ENCODE measurements around the gene CREBZF.
"Not testable (repeated sequence)": the region's sequence is repeated elsewhere in the genome, so short reads cannot be mapped to it uniquely, and the experiment has no call there.

CREBZF gene

DNA sequence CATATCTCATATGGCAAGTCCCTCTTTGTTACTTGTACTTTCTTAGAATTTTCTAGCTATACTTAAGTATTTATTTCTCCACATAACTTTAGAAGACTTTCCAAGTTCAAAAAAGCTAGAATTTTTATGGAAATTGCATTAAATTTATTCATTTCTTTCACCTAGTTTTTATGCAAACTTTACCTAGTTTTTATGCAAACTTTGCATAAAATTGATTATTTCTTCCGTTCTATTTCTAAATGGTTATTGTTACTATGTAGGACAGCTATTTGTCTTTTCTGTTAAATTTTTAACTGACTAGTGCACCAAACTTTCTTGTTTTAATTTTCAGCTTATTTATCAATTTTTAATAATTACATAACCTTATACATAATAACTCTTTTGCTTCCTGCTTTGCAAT lies 3.2 kb upstream of the CREBZF start:
- no peak for DNase-seq

DNA sequence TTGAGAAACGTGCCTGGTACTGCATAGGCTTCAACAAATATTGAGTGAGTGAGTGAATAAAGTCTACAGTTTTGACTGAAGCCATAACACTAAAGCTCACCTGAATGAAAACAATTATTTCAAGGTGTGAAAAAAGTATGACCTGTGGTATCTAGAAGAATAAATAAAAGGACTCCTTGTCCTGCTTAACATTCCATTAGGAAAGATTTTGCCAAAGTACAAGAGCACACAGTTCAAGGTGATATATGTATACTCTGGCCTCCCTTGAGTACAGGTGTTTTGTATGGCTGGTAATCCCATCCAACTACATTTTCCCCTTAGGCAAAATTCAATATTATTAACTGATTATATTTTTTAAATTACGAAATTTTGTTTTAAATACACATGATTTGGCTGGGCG lies 1.8 kb upstream of the CREBZF start:
- DNase-seq, result no peak

DNA sequence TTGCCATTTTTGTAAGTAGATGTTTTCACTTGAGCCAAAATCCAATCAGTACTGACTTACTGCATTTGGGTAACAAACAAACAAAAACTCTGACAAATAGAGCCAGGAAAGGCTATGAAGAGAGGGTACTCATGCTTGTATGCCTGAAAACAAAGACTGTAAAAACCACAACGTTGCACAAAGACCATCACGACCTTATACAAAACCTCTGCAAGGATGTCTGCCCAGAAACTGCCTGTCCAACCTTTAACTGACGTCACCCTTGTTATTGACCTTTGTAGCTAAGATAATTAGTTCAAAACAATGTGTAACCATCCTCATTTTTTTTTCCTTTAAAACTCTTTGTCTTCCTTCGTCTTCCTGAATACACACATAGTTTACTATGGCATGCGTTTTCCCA lies 804 bp upstream of the CREBZF start:
- no peak for DNase-seq

DNA sequence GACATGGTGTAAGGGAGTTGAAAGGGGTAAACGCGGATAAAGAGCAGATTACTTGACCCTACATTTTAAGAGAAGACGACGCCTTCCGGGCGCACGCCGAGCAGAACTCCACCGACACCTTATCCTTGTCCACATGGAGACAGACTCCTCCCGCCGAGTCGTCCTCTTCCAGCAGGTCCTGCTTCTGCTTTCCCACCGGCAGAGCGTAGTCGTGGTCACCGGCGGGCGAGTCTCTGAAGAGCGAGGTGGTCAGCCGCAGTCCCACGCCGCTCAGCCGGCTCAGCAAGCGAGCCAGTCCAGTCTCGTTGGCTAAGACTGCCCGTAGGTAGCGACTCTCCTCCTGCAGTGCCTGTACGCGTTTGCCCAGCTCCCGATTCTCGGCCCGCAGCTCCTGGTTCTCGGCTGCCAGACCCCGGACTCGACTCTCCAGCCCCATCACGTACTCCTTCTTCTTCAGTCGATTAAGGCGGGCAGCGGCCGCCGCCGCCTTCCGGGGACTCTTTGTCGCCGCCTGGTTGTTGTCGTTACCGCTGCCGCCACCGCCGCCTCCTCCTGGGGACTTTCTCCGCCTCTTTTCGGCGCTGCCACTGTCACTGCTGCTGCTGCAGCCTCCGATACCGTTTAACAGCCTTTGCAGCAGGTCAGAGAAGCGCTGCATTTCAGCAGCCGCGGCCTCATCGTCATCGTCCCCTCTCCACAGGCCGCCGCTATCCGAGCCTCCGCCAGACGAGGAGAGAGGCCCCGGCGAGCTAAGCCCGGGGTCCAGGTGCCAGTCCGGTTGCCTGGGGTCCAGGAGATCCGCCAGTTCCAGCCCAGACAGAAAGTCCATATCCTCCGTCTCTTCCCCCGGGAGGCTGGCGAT lies 945 bp downstream of the CREBZF start:
- no peak for DNase-seq

DNA sequence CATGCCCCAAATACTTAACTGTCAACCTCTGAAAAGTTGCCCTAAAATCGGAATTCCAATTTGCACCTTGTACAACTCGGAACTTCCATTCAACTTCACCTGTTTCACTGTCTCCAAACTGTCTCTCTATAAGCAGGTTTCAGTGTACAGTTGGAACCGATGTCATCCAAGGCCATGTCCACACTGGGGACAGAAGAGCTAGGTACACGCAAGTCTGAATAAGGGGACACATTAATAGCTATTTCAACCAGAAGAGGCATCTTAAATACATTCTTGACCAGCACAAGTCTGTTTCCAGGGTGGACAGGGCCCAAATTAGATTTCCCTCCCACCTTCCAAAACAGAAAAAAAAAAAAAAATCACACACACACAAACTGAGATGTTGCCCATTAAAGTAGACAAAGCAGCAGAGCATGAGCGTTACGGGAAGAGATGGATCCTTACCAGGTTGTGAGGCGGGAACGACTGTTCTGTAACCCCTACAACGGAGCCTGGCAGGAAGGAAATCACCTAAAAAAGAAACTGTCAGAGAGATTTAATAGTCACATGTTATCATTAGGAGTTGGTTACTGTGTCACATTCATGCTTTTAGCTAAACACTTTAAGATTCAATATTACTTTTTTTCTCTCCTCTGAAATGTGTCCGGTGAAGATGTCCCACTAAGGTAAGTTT lies 1.7 kb downstream of the CREBZF start:
- DNase-seq, result no peak

DNA sequence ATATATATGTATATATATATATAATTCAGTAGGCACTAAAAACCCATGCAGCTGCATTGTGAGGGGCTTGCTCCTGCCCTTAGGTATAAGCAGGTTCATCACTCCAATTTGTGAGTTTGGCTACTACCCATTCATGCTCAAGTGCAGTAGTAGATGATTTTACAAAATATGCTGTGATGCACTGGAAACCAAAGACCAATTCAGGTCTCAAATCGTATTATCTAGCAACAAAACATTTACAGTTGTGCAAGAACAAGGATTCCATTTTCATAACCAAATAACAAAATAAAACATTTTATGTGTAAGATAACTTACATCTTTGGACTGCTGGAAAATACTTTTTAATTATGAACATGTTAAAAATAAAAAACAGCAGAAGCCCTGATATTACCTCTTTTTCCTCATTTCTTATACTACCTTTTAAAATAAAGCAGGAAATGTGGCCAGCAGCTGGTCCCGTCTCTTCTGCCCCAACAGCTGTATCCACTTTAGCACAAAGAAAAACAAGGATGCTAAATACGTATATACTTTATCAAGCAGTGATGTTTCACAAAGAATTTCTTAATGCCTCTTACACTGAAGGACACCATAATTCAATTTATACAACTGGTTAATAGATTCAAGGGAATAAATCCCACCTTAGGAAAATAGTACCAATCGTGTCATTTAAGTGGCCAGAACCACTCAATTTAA lies 2.8 kb downstream of the CREBZF start:
- no peak for DNase-seq

DNA sequence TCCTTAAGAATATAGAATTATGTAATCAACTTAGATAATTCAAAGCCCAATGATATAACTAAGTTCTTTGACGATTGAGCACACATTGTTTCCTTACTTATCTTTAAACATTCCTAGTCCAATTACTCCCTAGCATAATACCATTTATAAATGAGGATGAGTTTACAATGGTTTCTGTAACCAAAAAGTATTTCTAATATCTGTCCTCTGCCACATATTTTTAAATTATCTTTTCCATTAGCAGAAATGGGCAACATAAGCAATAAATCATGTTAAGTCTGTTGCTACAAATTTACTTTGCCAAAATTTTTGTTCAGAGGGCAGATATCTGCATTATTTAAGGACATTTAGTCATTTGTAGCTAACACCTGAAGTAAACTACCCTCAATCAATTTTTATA lies 6.7 kb downstream of the CREBZF start:
- DNase-seq, result no peak

DNA sequence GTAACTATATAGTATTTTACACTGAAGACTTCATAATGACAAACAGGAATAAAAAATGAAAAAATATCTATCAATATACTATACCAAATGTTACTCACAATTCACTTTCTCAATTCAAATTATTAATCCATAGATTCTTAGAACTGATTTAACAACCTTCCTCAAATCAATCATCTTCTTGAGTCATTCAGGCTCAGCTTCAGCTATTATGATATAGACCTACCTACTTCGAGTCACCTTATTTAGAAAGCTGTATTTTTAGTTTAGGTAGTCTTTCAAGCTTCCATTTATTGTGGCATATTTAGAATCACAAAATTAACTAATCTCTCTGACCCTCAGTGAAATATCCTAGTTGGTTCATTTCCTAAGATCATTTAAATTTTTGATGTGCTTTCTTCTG lies 8.2 kb downstream of the CREBZF start:
- no peak for DNase-seq

DNA sequence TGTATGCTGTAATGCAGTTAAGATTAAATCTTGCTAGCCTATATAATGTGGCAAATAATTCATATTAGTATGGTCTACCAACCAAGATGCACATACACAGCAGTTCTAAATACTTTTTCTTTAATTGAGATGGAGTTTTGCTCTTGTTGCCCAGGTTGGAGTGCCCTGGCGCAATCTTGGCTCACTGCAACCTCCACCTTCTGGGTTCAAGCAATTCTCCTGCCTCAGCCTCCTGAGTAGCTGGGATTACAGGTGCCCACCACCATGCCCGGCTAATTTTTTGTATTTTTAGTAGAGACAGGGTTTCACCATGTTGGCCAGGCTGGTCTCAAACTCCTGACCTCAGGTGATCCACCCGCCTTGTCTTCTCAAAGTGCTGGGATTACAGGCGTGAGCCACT lies 10.6 kb downstream of the CREBZF start:
- DNase-seq, result not testable (repeated sequence)

DNA sequence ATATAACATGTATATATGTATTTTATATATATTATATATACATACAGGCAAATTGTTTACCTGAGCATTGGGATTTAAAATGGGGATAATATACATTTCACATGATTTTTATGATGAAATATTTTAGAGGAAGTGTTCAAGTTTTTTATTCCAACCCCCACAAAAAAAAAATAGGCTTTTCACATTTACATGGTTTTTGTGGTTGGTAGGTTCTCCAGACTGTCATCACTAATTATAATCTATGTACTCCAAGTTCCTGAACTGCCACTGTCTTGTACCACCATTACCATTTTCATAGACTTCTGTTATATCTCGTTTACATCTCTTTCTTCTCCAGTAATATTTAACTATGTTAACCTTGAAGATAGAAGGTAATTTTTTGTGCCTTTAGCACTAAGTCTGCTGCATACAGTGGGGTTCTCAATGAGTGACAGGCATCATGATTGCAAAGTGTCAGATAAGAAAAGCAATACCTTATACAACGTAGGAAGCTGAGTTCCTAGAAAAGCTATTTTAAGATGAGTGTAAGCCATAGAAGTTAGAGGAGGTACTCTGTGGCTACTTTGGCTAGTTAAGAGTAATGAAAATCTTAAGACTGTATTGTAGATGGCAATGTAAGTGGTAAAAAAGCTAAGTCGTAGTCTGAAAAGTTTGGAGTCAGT lies 12.0 kb downstream of the CREBZF start:
- no peak for DNase-seq

DNA sequence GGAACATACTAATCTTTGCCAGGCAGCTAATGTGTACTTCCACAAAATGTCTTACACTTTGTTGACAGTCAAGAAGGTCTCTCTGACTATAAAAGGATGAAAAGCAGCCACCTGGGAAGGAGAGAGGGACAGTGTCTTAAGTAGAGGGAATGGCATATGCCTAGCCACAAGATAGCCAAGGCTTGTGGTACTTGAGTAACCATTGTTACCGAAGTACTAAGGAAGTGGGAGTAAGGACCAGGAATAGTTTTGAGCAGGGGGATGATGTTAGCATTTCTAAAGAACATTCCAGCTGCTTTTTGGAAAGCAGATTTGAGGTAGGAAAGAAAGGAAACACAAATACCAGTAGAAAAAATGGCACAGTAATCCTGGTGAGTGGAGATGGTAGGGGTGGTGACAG lies 13.8 kb downstream of the CREBZF start:
- no peak for DNase-seq

DNA sequence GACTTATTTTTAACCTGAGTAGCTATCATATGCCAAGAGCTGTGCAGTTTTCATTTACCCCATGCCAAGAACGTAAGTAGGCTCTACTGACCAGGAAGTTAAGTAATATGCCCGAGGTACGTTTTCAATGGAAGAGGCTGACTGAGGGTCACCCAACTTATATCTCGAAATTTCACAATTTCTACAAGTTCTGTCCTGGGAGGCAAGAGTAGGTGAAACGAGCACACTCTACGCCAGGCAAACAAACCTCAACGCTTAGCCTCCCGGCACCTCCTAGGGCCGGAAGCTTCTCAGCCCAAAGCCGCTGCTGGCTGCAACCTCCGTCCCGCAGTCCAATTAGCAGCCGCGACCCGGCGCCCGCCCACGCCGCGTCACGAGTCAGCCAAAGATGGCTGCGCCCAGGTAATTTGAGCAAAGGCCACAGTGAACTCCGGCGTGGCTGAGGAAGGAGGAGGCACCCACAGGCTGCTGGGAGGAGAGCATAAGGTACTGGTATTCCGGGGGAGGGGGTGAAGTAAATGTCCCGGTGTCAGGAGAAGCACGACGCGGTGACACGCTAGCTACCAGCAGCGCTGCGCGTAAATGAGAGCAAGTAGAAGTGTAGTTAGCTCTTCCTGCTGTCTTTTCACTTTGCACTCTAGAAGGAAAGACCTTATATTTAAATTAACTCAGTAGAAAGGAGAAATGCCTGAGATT lies 17.2 kb downstream of the CREBZF start, which contains the start of gene TMEM126A:
TMEM126A (plus strand) TSS at position 364 of the 696 bp plus-strand sequence. CDS start 2,289 bp downstream, outside the sequence.
- peak; percentile 72 for DNase-seq

DNA sequence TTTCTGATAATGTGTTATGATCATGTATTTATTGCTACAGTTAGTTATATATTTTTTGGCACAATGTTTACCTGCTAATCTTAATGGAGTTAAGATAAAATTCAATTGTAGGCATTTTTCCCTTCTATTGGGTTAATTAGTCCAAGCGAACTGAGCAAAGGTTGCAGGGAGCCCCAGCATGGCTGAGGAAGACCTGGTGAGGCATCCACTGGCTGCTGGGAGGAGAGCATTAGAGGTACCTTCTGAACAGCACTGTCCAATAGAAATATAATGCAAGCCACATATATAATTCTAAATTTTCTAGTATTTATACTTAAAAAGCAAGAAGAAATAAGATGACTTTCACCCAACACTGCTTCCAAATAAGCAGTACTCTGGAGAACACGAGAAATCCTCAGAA lies 17.9 kb downstream of the CREBZF start:
- DNase-seq, result no peak

DNA sequence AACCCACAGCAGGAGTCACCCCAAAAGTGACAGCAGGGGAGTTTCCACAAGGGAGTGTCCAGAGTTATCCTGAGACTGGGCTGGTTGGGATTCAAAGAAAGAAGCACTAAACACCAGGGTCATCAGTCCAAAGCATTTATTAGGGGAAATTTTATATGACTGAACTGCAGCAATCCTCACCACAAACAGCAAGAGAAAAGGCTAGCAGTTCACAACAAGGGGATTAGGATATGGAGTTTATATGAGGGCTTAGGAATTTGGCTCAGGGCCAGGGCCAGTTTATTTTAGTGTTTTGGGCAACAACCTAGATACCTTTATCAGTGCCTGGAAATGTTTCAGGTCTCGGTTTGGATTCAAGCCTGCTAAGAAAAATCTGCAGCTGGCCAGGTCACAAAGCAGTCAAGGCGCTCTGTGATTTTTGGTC lies 21.7 kb downstream of the CREBZF start:
- no peak for DNase-seq

DNA sequence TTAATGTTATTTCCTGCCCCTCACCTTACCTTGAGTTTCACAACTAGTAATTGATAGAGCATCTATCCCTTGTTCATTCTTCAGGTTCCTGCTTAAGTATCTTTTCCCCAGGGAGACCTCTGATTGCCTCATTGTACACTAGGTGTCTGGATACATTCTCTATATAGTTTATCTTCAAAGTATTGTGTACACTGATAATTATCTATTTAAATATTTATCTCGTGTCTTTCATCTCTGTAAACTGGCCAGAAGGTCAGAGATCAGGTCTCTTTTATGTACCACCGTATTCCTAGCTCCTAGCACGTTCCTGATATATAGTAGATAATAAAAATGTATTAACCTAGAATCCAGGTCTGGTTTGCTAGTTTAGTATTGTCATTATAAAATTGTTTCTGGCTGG lies 30.2 kb downstream of the CREBZF start:
- no peak for DNase-seq

DNA sequence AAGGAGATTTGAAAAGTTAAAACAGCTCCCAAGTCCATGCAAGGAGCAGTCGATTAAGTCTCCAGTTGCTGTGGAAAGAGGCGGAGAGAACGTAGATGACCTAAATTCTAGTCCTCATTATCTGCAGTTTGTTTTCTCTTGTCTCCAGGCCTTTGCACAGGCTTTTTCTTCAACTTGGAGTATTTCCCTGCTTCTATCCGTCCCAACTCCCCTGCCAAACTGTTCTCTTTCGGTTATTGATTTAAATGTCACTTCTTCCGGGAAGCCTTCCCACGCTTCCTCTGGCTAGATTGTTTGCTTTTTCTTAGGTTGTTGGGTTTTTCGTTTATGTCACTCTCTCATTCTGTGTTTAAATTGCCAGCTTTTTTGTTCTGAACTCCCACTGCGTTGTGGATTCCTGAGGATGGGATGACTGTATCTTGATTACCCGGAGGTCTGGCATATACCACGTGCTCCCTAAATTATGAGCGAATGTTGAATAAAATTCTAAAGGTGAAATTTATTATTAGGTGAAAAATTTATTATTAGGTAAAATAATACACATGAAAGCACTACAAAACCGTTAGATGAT lies 36.1 kb downstream of the CREBZF start:
- peak; percentile 53 for DNase-seq

DNA sequence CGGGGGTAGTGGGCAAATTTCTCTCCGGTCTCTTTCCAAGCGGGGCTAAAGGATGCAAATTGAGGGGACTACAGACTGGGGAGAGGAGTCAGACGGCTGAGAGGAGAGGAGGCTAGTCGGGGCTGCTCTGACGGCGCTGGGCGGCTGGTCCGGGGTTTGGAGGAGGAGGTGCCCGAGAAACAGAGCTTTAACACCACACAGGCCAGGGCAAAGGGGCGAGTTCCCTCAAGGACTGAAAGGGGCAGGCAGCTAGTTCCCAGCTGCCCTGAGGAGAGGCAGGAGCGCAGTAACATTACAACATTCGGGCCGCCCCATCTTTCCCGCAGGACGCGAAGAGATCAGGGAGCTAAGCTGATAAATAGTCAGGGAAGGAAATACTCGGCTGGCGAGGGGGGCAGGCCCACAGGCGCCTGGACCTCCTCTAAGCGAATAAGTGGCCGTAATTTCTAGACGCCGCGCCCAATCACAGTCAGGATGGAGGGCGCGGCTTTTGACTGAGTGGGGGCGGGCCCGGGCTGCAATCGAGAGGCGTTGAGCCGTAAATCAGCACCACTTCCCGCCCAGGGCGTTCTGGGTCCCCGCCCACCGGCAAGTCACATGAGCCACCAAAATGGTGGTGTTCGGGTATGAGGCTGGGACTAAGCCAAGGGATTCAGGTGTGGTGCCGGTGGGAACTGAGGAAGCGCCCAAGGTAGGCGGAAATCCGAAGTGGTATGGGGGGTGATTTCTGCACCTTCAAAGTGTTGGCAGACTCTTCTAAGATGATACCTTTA lies 36.7 kb downstream of the CREBZF start, which contains the start of gene TMEM126B:
TMEM126B (plus strand) TSS at position 596 of the 773 bp plus-strand sequence; CDS start at position 611, 15 bp downstream.
- peak; percentile 92 for DNase-seq

DNA sequence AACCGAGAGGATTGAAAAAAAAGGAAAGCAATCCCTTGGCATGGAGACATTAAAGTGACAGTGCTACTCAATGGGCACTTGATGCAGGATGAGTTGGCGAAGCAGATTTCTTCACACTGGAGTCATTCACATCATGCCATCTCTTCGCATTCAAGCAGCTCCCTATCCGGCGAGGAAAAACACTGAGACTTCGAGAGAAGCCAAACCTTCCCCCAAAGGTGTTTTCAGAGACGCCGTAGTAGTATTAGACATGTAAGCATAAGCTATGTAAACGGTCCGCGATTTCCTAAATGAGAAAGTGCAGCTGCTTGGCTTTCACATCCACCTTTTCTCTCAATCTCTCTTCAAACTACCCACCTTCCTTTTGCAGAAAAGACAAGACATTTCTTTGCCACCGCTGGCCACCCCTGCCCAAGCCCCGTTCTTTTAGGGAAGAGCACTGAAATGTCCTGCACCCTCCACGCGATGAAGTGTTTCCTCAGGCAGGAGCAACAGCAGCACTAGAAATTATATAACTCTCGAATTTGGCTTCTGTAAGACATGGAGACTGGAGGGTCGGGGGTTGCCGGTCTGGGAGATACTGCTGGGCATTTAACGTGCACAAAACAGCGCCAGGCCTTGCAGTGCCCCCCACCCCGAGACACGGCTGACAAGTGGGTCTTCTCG lies 37.5 kb downstream of the CREBZF start, which contains the start of gene DLG2:
DLG2 (minus strand) TSS at position 13 of the 666 bp plus-strand sequence.
- no peak for DNase-seq

DNA sequence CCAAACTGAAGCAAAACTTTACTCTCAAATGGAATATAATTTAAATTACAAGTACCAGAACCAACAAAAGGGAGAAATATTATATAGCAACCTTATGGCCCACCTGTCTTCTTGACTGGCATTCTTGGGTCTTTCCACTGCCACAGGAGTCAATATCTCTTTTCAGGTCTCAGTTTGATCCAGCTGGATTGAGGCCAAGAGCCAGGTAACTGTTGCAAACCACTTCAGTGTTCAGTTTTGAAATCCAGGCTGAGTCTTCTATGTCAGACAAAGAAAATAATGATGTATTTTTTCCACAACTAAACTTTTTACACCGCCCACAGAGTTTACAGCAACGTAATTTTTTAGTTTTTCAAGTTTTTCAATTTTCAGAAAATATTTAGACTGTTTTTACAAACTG lies 38.4 kb downstream of the CREBZF start:
- DNase-seq, result peak; percentile 38

DNA sequence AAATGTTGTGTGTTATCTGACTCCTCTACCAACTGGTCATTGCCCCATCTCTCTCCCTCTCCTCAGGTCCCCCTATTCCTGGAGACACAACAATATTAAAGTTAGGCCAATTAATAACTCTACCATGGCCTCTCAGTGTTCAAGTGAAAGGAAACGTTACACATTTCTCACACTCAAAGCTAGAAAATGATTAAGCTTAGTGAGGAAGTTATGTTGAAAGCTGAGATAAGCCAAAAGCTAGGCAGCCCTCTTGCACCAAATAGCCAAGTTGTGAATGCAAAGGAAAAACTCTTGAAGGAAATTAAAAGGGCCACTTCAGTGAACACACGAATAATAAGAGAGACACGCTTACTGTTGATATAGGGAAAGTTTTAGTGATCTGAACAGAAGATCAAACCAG lies 44.7 kb downstream of the CREBZF start:
- no peak for DNase-seq

All from NCI-H2029 treated with DMSO at 0.1 percent for 48 hours (cell line).